ENCODE data around the gene SIGLEC9.

GRCh38 chr19:51158474-51159129 lies 33.9 kb downstream of the SIGLEC9 start:
- peak in 4 of 6 experiments; percentile 24 to 52 (median 36) for TF ChIP-seq CTCF (IDR thresholded peaks at IDR 0.05)
- no peak for TF ChIP-seq POLR2A (IDR thresholded peaks at IDR 0.05)
